ENCODE measurements around the gene FMO1. TPM values are rescaled to one million over a fixed set of nuclear protein-coding genes. Genes with fewer than 3 reads are reported as not detected.
"Not testable (repeated sequence)": the region's sequence is repeated elsewhere in the genome, so short reads cannot be mapped to it uniquely, and the experiment has no call there.

FMO1 gene
- total and polyA plus RNA-seq, 2 of the 8 experiments (the other 6 are each of a cell fraction or from before 2014, with no cell fraction given) = 0.11 TPM; not detected in 1

DNA sequence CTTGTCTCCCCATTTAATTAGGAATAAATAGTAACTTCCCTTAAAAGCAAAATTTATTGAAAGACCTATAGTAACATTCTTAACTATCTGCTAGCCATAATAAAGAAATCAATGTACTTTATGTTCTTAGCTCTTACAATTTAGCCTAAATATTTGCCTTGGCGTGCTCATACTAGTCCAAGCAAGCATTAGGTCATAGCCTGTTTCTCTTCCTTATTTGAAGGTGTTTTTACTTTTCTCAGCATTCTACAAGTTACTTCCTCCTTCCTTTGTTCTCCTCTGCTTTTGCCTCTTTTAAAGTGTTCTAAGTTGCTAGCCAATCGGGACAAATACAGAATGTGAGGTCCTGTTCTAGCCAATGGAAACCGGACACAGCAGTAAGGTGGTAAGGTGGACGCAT, 24.0 kb upstream of the FMO1 start:
- H3K23ac ChIP-seq (ENCODE audit: insufficient read length); H3K79me1 ChIP-seq (ENCODE audit: low read depth, low read length); H2BK20ac ChIP-seq (ENCODE audit: low read length); H3K4me3 ChIP-seq (ENCODE audit: extremely low read depth in 1 of 4, insufficient read depth in 2 of 4, low read depth in 3 of 4, low read length in 4 of 4); H3K27me3 ChIP-seq (replicated peaks in 1 of 4; ENCODE audit: control insufficient read depth in 3 of 4, extremely low read depth in 1 of 4, insufficient read depth in 3 of 4, low read length in 3 of 4); DNase-seq (ENCODE audit: low read depth in 1 of 2, low spot score in 2 of 2); H3K36me3 ChIP-seq (ENCODE audit: control insufficient read depth in 2 of 4, insufficient read depth in 4 of 4, low read length in 3 of 4); H3K14ac ChIP-seq (ENCODE audit: insufficient read length); H4K5ac ChIP-seq (ENCODE audit: insufficient read length, low read depth, low read length); H2AFZ ChIP-seq (ENCODE audit: low read length); H3K4ac ChIP-seq (replicated peaks; ENCODE audit: insufficient read length, low read depth, low read length); H3K4me2 ChIP-seq (ENCODE audit: insufficient read depth in 1 of 2, low read depth in 2 of 2, low read length in 2 of 2); H3K23me2 ChIP-seq (ENCODE audit: low read depth, low read length); H2BK5ac ChIP-seq (ENCODE audit: low read depth, low read length); H3K18ac ChIP-seq (ENCODE audit: extremely low read depth, low read length); H2AK5ac ChIP-seq (ENCODE audit: low read depth, low read length); H3K56ac ChIP-seq (replicated peaks; ENCODE audit: insufficient read length, low read depth, low read length); H3K9ac ChIP-seq (replicated peaks in 1 of 4; ENCODE audit: extremely low read depth in 1 of 4, low read depth in 3 of 4, low read length in 3 of 4); H3K9me3 ChIP-seq (ENCODE audit: insufficient read depth in 2 of 2, low read depth in 1 of 2, low read length in 1 of 2); H4K91ac ChIP-seq (replicated peaks; ENCODE audit: insufficient read length, low read length); H3K79me2 ChIP-seq (ENCODE audit: control insufficient read depth in 1 of 2, insufficient read depth in 2 of 2, low read length in 2 of 2); POLR2A ChIA-PET (ENCODE audit: partially characterized antibody); H2BK120ac ChIP-seq (replicated peaks; ENCODE audit: low read depth, low read length); H2BK12ac ChIP-seq (ENCODE audit: low read depth, low read length); H3K27ac ChIP-seq (ENCODE audit: low read depth, low read length); H4K20me1 ChIP-seq (replicated peaks in 1 of 2; ENCODE audit: control insufficient read depth in 1 of 2, insufficient read depth in 2 of 2, low read length in 2 of 2); H2BK15ac ChIP-seq (ENCODE audit: low read length); H4K8ac ChIP-seq (ENCODE audit: extremely low read depth, insufficient read depth, low read length): not testable (repeated sequence)
- WGBS, 2 experiments (ENCODE audit: extremely low coverage in 1 of 2, insufficient coverage in 1 of 2, insufficient read length in 1 of 2, insufficient replicate concordance in 2 of 2, low coverage in 1 of 2, low lambda C conversion rate in 2 of 2, missing lambda C conversion rate in 1 of 2) = 83% methylated on average over 4 of the region's 4 CpGs; no CpG with 5 or more reads in 1 of the 2 experiments
- CTCF ChIA-PET (ENCODE audit: partially characterized antibody) = interaction anchor here (1.0 kb wide), 1 partner anchor 21 kb away, joined by 3 read pairs; no protein-coding TSS in a partner anchor
- peak; percentile 45 for FAIRE-seq
- H3K4me1 ChIP-seq (replicated peaks in 1 of 4; ENCODE audit: control insufficient read depth in 3 of 4, insufficient read depth in 4 of 4, low read length in 3 of 4) = peaks cover 2 to 14% (median 11%) of the 10 kb centered on the region in 4 experiments; a peak in 6 of 7 replicates

All from H1 (cell line).